WTC11 (cell line): ENCODE results near the gene SIK2. TPM values are rescaled to one million over a fixed set of nuclear protein-coding genes. Genes with fewer than 3 reads are reported as not detected.

Experiments
- ATAC-seq: fragments of 200-7000 bp; cut with Tn5 transposase; 2 replicates; pipeline ENCODE4 v1.10.0; 2021; ENCODE audit warnings: mild to moderate bottlenecking, moderate library complexity
- CTCF ChIA-PET: fragments of 300-600 bp; sonication (Branson Sonifier 250); formaldehyde crosslinking; loops from one replicate; lab custom pipeline; 2021; ENCODE audit warnings: antibody characterized with exemption; lab: Charles Lee
- POLR2A ChIA-PET: fragments of 350-600 bp; sonication (Branson Sonifier 250); formaldehyde crosslinking; loops from one replicate; lab custom pipeline; 2021; ENCODE audit warnings: antibody characterized with exemption; lab: Charles Lee
- DNase-seq: peaks from one replicate; pipeline ENCODE4 v3.0.0; 2021; ENCODE audit warnings: low spot score
- H3K27ac Mint-ChIP-seq: 2 replicates; pipeline ENCODE4 v1.8.0; 2021; ENCODE audit warnings: mixed read lengths
- H3K27me3 Mint-ChIP-seq: 2 replicates; pipeline ENCODE4 v1.8.0; 2021; ENCODE audit warnings: low read depth, mild to moderate bottlenecking, moderate library complexity, mixed read lengths
- H3K36me3 Mint-ChIP-seq: 2 replicates; pipeline ENCODE4 v1.8.0; 2021; ENCODE audit warnings: mixed read lengths
- H3K4me1 Mint-ChIP-seq: 2 replicates; pipeline ENCODE4 v1.8.0; 2022; ENCODE audit warnings: mixed read lengths
- H3K4me3 Mint-ChIP-seq: 2 replicates; pipeline ENCODE4 v1.8.0; 2021; ENCODE audit warnings: mild to moderate bottlenecking, moderate library complexity, mixed read lengths
- H3K9me3 Mint-ChIP-seq: 2 replicates; pipeline ENCODE4 v1.8.0; 2021; ENCODE audit warnings: mixed read lengths
- ATF1 ChIP-seq: sonication (generic); formaldehyde crosslinking; IDR thresholded peaks from 2 replicates; pipeline ENCODE4 v1.8.1; 2023; ENCODE audit warnings: mild to moderate bottlenecking, moderate library complexity, missing genetic modification reagents
- CREM ChIP-seq: sonication (generic); formaldehyde crosslinking; IDR thresholded peaks from 2 replicates; pipeline ENCODE4 v1.8.1; 2022; ENCODE audit warnings: mild to moderate bottlenecking, missing genetic modification reagents, moderate library complexity
- ETV6 ChIP-seq: sonication (generic); formaldehyde crosslinking; IDR thresholded peaks from 2 replicates; pipeline ENCODE4 v1.8.1; 2022; ENCODE audit warnings: mild to moderate bottlenecking, missing genetic modification reagents
- IRF1 ChIP-seq: sonication (generic); formaldehyde crosslinking; IDR thresholded peaks from 2 replicates; pipeline ENCODE4 v1.8.0; 2023; ENCODE audit warnings: missing genetic modification reagents
- NFE2L1 ChIP-seq: sonication (generic); formaldehyde crosslinking; IDR thresholded peaks from 2 replicates; pipeline ENCODE4 v1.8.1; 2023; ENCODE audit warnings: missing genetic modification reagents
- PRRX2 ChIP-seq: fragments of 250-450 bp; sonication (Bioruptor Pico); IDR thresholded peaks from 2 replicates; pipeline ENCODE4 v1.8.0; 2021; ENCODE audit warnings: mild to moderate bottlenecking
- RORB ChIP-seq: fragments of 250-450 bp; sonication (Bioruptor Pico); IDR thresholded peaks from 2 replicates; pipeline ENCODE4 v1.9.0; 2021; ENCODE audit warnings: mild to moderate bottlenecking
- TEAD4 ChIP-seq: sonication (generic); formaldehyde crosslinking; IDR thresholded peaks from 2 replicates; pipeline ENCODE4 v1.8.0; 2022; ENCODE audit warnings: mild to moderate bottlenecking, missing genetic modification reagents
- ZBTB43 ChIP-seq: sonication (generic); formaldehyde crosslinking; IDR thresholded peaks from 2 replicates; pipeline ENCODE4 v1.8.1; 2023; ENCODE audit warnings: mild to moderate bottlenecking, missing genetic modification reagents
- ZMAT4 ChIP-seq: fragments of 250-450 bp; sonication (Bioruptor Pico); IDR thresholded peaks from 2 replicates; pipeline ENCODE4 v1.9.0; 2021; ENCODE audit warnings: mild to moderate bottlenecking
- total RNA-seq: library from RNA; stranded (reverse); gene quantifications from 3 replicates; pipeline ENCODE4 v1.2.3, GENCODE V29; 2021
- TF ChIP-seq, protein P1 (sequence below): fragments of 250-450 bp; sonication (Bioruptor Pico); IDR thresholded peaks from 2 replicates; pipeline ENCODE4 v1.9.0; 2021; ENCODE audit warnings: mild to moderate bottlenecking
- TF ChIP-seq, protein P2 (sequence below): sonication (generic); formaldehyde crosslinking; IDR thresholded peaks from 2 replicates; pipeline ENCODE4 v1.8.0; 2022; ENCODE audit warnings: missing genetic modification reagents
- TF ChIP-seq, protein P3 (sequence below): fragments of 250-450 bp; sonication (Bioruptor Pico); IDR thresholded peaks from 2 replicates; pipeline ENCODE4 v1.9.0; 2021; ENCODE audit warnings: moderate library complexity, mild to moderate bottlenecking, inconsistent platforms, borderline replicate concordance
- TF ChIP-seq, protein P4 (sequence below): fragments of 200-600 bp; IDR thresholded peaks from 2 replicates; pipeline ENCODE4 v1.8.0; 2022; ENCODE audit warnings: antibody characterized with exemption

The SIK2 gene
- total RNA-seq, 1 experiment from 2014 or later = 7.2 TPM

DNA sequence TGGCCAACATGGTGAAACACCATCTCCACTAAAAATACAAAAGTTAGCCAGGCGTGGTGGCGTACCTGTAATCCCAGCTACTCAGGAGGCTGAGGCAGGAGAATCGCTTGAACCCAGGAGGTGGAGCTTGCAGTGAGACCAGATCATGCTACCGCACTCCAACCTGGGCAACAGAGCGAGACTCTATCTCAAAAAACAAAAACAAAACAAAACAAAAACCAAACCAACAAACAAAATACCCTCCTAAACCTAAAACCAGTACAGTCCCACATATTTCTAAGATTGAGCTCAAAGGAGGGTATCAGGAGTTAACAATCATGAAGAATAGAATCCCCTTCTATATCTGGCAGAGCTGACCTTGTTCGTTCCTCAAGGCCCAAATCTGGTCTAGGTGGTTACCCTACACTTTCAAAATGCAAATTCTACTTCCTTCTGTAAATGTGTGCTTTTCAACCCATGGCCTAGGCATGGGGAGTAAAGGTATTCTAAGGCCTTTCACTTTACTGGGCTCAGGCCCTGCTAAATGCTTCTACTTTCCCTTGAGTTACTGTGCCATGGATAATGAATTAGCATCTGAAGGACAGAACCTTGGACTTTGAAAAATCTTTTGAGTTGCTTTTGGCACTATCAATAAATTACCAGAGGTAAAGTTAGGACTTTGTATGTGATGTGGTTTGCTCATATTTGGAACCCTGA is 174.3 kb downstream of the SIK2 start:
- Mint-ChIP-seq H3K27ac (no peak overlapping the region), H3K4me1 (peaks cover 11% of the 10 kb centered on the region), H3K36me3 (no peaks in the 10 kb centered on the region), H3K4me3 (no peak overlapping the region), H3K27me3 (no peaks in the 10 kb centered on the region; the same call in 1 of the 2 replicates), H3K9me3 (no peaks in the 10 kb centered on the region)
- ATAC-seq = no peak
- ChIA-PET CTCF (interaction anchor here (0.7 to 2.3 kb wide), 21 partner anchors 10 to 322 kb away, joined by 3 to 18 read pairs (median 5); partner anchors contain the start of genes ALG9, PPP2R1B and SIK2), POLR2A (interaction anchor here (2.0 kb wide), 1 partner anchor 10 kb away, joined by 6 read pairs; the partner anchor contains the start of gene PPP2R1B)
- no peak for DNase-seq
- TF ChIP-seq ETV6 (no peak), ZBTB43 (CRISPR knock-in tag) (no peak), IRF1 (no peak), ZMAT4 (no peak), TEAD4 (CRISPR knock-in tag) (no peak), RORB (CRISPR knock-in tag) (no peak), ATF1 (no peak), CREM (no peak), PRRX2 (CRISPR knock-in tag) (no peak)
- TF ChIP-seq, protein P1, sequence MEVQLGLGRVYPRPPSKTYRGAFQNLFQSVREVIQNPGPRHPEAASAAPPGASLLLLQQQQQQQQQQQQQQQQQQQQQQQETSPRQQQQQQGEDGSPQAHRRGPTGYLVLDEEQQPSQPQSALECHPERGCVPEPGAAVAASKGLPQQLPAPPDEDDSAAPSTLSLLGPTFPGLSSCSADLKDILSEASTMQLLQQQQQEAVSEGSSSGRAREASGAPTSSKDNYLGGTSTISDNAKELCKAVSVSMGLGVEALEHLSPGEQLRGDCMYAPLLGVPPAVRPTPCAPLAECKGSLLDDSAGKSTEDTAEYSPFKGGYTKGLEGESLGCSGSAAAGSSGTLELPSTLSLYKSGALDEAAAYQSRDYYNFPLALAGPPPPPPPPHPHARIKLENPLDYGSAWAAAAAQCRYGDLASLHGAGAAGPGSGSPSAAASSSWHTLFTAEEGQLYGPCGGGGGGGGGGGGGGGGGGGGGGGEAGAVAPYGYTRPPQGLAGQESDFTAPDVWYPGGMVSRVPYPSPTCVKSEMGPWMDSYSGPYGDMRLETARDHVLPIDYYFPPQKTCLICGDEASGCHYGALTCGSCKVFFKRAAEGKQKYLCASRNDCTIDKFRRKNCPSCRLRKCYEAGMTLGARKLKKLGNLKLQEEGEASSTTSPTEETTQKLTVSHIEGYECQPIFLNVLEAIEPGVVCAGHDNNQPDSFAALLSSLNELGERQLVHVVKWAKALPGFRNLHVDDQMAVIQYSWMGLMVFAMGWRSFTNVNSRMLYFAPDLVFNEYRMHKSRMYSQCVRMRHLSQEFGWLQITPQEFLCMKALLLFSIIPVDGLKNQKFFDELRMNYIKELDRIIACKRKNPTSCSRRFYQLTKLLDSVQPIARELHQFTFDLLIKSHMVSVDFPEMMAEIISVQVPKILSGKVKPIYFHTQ (CRISPR knock-in tag) = no peak
- TF ChIP-seq, protein P2, sequence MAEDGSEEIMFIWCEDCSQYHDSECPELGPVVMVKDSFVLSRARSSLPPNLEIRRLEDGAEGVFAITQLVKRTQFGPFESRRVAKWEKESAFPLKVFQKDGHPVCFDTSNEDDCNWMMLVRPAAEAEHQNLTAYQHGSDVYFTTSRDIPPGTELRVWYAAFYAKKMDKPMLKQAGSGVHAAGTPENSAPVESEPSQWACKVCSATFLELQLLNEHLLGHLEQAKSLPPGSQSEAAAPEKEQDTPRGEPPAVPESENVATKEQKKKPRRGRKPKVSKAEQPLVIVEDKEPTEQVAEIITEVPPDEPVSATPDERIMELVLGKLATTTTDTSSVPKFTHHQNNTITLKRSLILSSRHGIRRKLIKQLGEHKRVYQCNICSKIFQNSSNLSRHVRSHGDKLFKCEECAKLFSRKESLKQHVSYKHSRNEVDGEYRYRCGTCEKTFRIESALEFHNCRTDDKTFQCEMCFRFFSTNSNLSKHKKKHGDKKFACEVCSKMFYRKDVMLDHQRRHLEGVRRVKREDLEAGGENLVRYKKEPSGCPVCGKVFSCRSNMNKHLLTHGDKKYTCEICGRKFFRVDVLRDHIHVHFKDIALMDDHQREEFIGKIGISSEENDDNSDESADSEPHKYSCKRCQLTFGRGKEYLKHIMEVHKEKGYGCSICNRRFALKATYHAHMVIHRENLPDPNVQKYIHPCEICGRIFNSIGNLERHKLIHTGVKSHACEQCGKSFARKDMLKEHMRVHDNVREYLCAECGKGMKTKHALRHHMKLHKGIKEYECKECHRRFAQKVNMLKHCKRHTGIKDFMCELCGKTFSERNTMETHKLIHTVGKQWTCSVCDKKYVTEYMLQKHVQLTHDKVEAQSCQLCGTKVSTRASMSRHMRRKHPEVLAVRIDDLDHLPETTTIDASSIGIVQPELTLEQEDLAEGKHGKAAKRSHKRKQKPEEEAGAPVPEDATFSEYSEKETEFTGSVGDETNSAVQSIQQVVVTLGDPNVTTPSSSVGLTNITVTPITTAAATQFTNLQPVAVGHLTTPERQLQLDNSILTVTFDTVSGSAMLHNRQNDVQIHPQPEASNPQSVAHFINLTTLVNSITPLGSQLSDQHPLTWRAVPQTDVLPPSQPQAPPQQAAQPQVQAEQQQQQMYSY (CRISPR knock-in tag) = no peak
- TF ChIP-seq, protein P3, sequence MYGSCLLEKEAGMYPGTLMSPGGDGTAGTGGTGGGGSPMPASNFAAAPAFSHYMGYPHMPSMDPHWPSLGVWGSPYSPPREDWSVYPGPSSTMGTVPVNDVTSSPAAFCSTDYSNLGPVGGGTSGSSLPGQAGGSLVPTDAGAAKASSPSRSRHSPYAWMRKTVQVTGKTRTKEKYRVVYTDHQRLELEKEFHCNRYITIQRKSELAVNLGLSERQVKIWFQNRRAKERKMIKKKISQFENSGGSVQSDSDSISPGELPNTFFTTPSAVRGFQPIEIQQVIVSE (CRISPR knock-in tag) = no peak

DNA sequence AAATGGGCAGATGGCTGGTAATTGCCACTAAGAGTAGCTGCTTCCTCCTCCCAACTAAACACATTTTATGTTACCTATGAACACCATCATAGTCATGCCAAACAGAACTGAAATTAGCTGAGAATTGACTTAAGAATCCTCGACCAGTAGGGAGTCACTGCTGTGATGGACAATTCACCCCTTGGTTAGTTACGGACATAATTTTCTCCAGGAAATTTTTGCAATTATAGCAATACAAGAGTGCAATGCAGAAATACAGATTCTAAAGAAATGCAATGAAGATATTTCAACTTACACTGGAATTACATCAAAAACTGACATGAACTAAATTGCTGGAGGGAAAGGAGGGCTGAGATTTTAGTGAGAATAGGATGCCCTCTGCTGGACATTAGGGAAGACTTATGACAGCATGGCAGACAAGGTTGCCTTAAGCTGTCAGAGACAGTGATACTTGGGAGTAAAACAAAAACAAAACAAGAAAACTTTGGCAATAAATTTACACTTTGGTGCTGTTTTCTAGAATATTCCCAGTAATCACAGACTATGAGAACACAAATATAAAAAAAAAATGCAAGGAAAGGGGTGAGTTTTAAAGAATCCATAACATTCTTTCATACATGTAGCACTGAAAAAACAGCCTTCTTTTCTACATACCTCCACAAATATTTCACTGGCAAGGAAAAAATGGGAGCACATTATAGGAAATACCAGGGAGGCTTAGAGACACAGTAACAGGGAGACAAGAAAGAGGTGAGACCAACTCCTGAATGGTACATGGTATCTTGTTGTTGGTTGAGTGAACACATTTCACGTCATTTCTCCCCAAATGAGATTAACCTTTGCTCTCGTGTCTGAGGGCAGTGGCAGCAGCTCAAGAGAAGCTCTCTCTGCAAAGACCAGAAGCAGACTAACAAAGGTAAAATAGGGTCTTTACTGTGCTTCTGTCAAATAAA is 175.1 kb downstream of the SIK2 start:
- H3K27me3 Mint-ChIP-seq = no peaks in the 10 kb centered on the region
- TF ChIP-seq, protein P4, sequence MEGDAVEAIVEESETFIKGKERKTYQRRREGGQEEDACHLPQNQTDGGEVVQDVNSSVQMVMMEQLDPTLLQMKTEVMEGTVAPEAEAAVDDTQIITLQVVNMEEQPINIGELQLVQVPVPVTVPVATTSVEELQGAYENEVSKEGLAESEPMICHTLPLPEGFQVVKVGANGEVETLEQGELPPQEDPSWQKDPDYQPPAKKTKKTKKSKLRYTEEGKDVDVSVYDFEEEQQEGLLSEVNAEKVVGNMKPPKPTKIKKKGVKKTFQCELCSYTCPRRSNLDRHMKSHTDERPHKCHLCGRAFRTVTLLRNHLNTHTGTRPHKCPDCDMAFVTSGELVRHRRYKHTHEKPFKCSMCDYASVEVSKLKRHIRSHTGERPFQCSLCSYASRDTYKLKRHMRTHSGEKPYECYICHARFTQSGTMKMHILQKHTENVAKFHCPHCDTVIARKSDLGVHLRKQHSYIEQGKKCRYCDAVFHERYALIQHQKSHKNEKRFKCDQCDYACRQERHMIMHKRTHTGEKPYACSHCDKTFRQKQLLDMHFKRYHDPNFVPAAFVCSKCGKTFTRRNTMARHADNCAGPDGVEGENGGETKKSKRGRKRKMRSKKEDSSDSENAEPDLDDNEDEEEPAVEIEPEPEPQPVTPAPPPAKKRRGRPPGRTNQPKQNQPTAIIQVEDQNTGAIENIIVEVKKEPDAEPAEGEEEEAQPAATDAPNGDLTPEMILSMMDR = peak; percentile 48
- TF ChIP-seq NFE2L1 (CRISPR knock-in tag) = no peak
- TF ChIP-seq, protein P3 (CRISPR knock-in tag) = no peak
- H3K9me3 Mint-ChIP-seq = no peaks in the 10 kb centered on the region
- CTCF ChIA-PET = interaction anchor here (0.5 to 2.3 kb wide), 28 partner anchors 11 to 322 kb away, joined by 3 to 18 read pairs (median 4); partner anchors contain the start of genes ALG9, PPP2R1B and SIK2
- H3K36me3 Mint-ChIP-seq = no peaks in the 10 kb centered on the region
- no peak for DNase-seq
- H3K4me3 Mint-ChIP-seq = no peak overlapping the region
- POLR2A ChIA-PET = interaction anchor here (2.0 kb wide), 1 partner anchor 11 kb away, joined by 6 read pairs; the partner anchor contains the start of gene PPP2R1B
- peak; percentile 84 for ATAC-seq
- no peak overlapping the region for H3K27ac Mint-ChIP-seq
- peaks cover 7% of the 10 kb centered on the region for H3K4me1 Mint-ChIP-seq
